Parathyroid adenoma (tissue), 2 donors: ENCODE data around the gene TTR.

Experiments used
- H2AFZ ChIP-seq: fragments of 300-600 bp; sonication (generic); one replicate; pipeline ENCODE4 v1.7.0; 2017; ENCODE audit warnings: antibody characterized with exemption, mild to moderate bottlenecking
- H3K27ac ChIP-seq: fragments of 300-600 bp; sonication (generic); one replicate; pipeline ENCODE4 v1.7.0; 2017
- H3K27me3 ChIP-seq: fragments of 300-600 bp; sonication (generic); one replicate; pipeline ENCODE4 v1.7.0; 2017; ENCODE audit warnings: low read length; ENCODE audit not compliant: control insufficient read depth, insufficient read depth
- H3K36me3 ChIP-seq: fragments of 300-600 bp; sonication (generic); one replicate; pipeline ENCODE4 v1.7.0; 2017; ENCODE audit warnings: low read length; ENCODE audit not compliant: control insufficient read depth, insufficient read depth
- H3K4me1 ChIP-seq: fragments of 300-600 bp; sonication (generic); one replicate; pipeline ENCODE4 v1.7.0; 2017; ENCODE audit warnings: control low read depth
- H3K4me2 ChIP-seq: fragments of 300-600 bp; sonication (generic); one replicate; pipeline ENCODE4 v1.7.0; 2017; ENCODE audit warnings: low read length
- H3K4me3 ChIP-seq: fragments of 300-600 bp; sonication (generic); one replicate; pipeline ENCODE4 v1.7.0; 2017; ENCODE audit warnings: low read depth, low read length
- H3K79me2 ChIP-seq: fragments of 300-600 bp; sonication (generic); one replicate; pipeline ENCODE4 v1.7.0; 2017; ENCODE audit warnings: control low read depth
- H3K9ac ChIP-seq: fragments of 300-600 bp; sonication (generic); one replicate; pipeline ENCODE4 v1.7.0; 2017; ENCODE audit warnings: mild to moderate bottlenecking
- H3K9me3 ChIP-seq: fragments of 300-600 bp; sonication (generic); one replicate; pipeline ENCODE4 v1.7.0; 2017; ENCODE audit warnings: low read length; ENCODE audit not compliant: control insufficient read depth
- TF ChIP-seq, protein P1 (sequence below): fragments of 300-600 bp; sonication (generic); IDR thresholded peaks from one replicate; pipeline ENCODE4 v1.7.0; 2017; ENCODE audit warnings: antibody characterized with exemption, mild to moderate bottlenecking
- donor health status: primary hyperparathyroidism.

TTR gene

DNA sequence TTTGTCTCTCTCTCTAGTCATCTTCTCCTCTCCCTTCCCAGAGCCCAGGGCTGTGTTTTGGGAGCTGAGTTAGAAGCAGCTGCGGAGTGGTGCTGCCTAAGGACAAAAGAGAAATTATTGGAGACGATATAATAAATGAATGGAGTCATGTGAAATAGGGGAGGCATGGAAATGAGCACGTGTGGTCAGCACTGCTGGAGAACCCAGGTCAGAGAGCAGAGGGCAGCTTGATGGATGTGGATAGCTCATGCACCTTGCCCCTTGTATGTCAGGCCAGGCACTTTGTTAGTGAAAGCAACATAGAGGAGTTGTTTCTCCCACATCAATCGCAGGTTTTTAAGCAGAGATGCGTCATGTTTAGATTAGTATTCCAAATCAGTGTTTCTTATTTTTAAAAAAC, 15.7 kb downstream of the TTR start:
- Histone ChIP-seq H3K4me1 (peaks cover 29% of the 10 kb centered on the region), H3K79me2 (no peaks in the 10 kb centered on the region), H3K4me2 (no peak overlapping the region), H3K9ac (no peak overlapping the region), H3K4me3 (no peak overlapping the region), H3K36me3 (no peaks in the 10 kb centered on the region), H2AFZ (no peak overlapping the region), H3K9me3 (no peaks in the 10 kb centered on the region), H3K27ac (no peak overlapping the region), H3K27me3 (no peaks in the 10 kb centered on the region)
- TF ChIP-seq, protein P1, sequence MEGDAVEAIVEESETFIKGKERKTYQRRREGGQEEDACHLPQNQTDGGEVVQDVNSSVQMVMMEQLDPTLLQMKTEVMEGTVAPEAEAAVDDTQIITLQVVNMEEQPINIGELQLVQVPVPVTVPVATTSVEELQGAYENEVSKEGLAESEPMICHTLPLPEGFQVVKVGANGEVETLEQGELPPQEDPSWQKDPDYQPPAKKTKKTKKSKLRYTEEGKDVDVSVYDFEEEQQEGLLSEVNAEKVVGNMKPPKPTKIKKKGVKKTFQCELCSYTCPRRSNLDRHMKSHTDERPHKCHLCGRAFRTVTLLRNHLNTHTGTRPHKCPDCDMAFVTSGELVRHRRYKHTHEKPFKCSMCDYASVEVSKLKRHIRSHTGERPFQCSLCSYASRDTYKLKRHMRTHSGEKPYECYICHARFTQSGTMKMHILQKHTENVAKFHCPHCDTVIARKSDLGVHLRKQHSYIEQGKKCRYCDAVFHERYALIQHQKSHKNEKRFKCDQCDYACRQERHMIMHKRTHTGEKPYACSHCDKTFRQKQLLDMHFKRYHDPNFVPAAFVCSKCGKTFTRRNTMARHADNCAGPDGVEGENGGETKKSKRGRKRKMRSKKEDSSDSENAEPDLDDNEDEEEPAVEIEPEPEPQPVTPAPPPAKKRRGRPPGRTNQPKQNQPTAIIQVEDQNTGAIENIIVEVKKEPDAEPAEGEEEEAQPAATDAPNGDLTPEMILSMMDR: no peak

DNA sequence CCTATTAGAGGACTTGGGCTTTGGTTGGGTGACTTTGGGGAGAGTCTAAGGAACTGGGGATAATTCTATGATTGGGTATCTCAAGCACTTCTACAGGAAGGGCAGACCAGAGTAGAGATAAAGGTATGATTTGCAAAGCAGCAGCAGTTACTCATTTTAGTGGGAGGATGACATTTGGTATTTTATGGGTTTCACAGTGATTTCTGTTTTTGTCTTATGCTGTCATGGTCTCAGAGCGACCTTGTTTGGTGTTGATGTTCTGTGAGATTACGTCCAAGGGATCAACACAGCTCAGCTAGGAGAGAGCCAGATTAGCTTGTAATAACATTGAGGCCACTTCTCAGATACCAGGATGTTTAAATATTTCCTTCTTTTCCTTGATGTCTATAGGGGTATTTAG, 18.2 kb downstream of the TTR start:
- H2AFZ ChIP-seq: peak overlapping the region; percentile 82
- TF ChIP-seq, protein P1: no peak
- peak overlapping the region; percentile 25 for H3K4me3 ChIP-seq
- peak overlapping the region; percentile 84 for H3K27ac ChIP-seq
- H3K79me2 ChIP-seq: no peaks in the 10 kb centered on the region
- peaks cover 29% of the 10 kb centered on the region for H3K4me1 ChIP-seq
- no peaks in the 10 kb centered on the region for H3K36me3 ChIP-seq
- H3K9ac ChIP-seq: no peak overlapping the region
- no peaks in the 10 kb centered on the region for H3K27me3 ChIP-seq
- H3K9me3 ChIP-seq: no peaks in the 10 kb centered on the region
- H3K4me2 ChIP-seq: peak overlapping the region; percentile 60

GRCh38 chr18:31610286-31611205, 18.9 kb downstream of the TTR start:
- peak overlapping the region; percentile 84 for H3K27ac ChIP-seq
- H2AFZ ChIP-seq: peak overlapping the region; percentile 82
- H3K27me3 ChIP-seq: no peaks in the 10 kb centered on the region
- H3K36me3 ChIP-seq: no peaks in the 10 kb centered on the region
- peak overlapping the region; percentile 25 for H3K4me3 ChIP-seq
- H3K4me1 ChIP-seq: peaks cover 29% of the 10 kb centered on the region
- H3K9me3 ChIP-seq: no peaks in the 10 kb centered on the region
- H3K4me2 ChIP-seq: peak overlapping the region; percentile 60
- TF ChIP-seq, protein P1: peak; percentile 36
- no peaks in the 10 kb centered on the region for H3K79me2 ChIP-seq
- no peak overlapping the region for H3K9ac ChIP-seq

DNA sequence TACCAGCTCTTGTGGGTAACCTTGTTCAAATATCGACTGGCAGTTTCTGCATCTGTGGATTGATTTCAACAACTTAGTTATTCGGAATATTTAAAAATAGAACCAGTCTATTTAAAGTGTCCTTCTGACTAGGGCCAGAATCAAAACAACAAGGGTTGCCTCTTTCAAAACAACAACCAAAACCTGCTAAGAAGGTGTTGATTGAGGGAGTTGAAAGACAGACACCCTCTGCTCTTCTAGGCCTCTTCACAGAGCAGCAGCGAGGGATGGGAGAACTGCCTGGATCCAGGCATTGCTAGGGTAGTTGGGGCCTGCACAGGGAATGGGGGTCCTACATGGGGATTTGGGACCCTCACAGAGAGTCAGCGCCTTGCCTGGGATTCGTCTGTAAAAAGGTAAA, 19.8 kb downstream of the TTR start:
- Histone ChIP-seq H3K79me2 (no peaks in the 10 kb centered on the region), H3K4me3 (no peak overlapping the region), H2AFZ (peak overlapping the region; percentile 82), H3K9ac (no peak overlapping the region), H3K27ac (peak overlapping the region; percentile 84), H3K27me3 (no peaks in the 10 kb centered on the region), H3K4me2 (peak overlapping the region; percentile 60), H3K36me3 (no peaks in the 10 kb centered on the region), H3K4me1 (peaks cover 29% of the 10 kb centered on the region), H3K9me3 (no peaks in the 10 kb centered on the region)
- TF ChIP-seq, protein P1: no peak
